K562 (cell line): ENCODE measurements around the gene ABAT. TPM values are rescaled to one million over a fixed set of nuclear protein-coding genes. Genes with fewer than 3 reads are reported as not detected.

ENCODE experiments used
- ATAC-seq: fragments of 200-7000 bp; cut with Tn5 transposase; 3 replicates; pipeline ENCODE4 v1.9.1; 2020; ENCODE audit warnings: moderate library complexity
- BruUV-seq: library from RNA; stranded (reverse); fragments of 400-500 nt; replicated peaks from 2 replicates; lab custom pipeline; 2021; lab: Mats Ljungman, UMichigan
- CTCF ChIA-PET: fragments of 300-600 bp; formaldehyde crosslinking; extraction: SDS; loops from one replicate; lab custom pipeline; 2021; ENCODE audit warnings: low intra/inter-chr PET ratio; lab: Yijun Ruan, JAX
- POLR2A ChIA-PET: fragments of 300-600, 350-650 bp; sonication (Branson Sonifier 250); formaldehyde crosslinking; extraction: SDS; loops from one replicate; lab custom pipeline; 2021; ENCODE audit warnings: antibody characterized with exemption, inconsistent platforms; lab: Yijun Ruan, JAX
- DNase-seq, 4 experiments: peaks; one replicate each; pipeline versions ENCODE4 v3.0.0 to v3.0.0-alpha.2; 2011 to 2018; ENCODE audit warnings: low spot score in 3 of 4, mixed read lengths in 3 of 4; ENCODE audit errors: extremely low read depth in 1 of 4
- FAIRE-seq: peaks from 2 replicates; lab custom pipeline; 2011; peaks lifted over from hg19 to GRCh38; lab: Jason Lieb, UNC
- H2AFZ ChIP-seq: 2 replicates; pipeline ENCODE4 v1.6.0; 2011; ENCODE audit warnings: low read depth, low read length, control low read depth, inconsistent platforms
- H3K27ac ChIP-seq: fragments of 200-600 bp; 3 replicates; pipeline ENCODE4 v1.8.0; 2011; ENCODE audit warnings: low read depth, mild to moderate bottlenecking, control low read depth, inconsistent platforms, low read length, moderate library complexity, mixed read lengths; ENCODE audit errors: extremely low read depth
- H3K27me3 ChIP-seq, 2 experiments: fragments of 300-600 bp in 1 of 2; 2 replicates in 1 of 2; 3 replicates in 1 of 2; pipeline versions ENCODE4 v1.6.0 to v1.8.0; 2011; ENCODE audit warnings: inconsistent platforms in 2 of 2, low read length in 2 of 2, mild to moderate bottlenecking in 1 of 2, mixed read lengths in 1 of 2, moderate library complexity in 1 of 2; ENCODE audit not compliant: control insufficient read depth in 2 of 2, insufficient read depth in 2 of 2
- H3K36me3 ChIP-seq: fragments of 300-600 bp; 3 replicates; pipeline ENCODE4 v1.8.0; 2011; ENCODE audit warnings: mild to moderate bottlenecking, low read length, inconsistent platforms; ENCODE audit not compliant: control insufficient read depth, insufficient read depth
- H3K4me1 ChIP-seq, 2 experiments: fragments of 200-600 bp in 1 of 2; replicated peaks in 1 of 2; 2 replicates in 1 of 2; 3 replicates in 1 of 2; pipeline versions ENCODE4 v1.5.1 to v1.8.0; 2011; ENCODE audit warnings: inconsistent platforms in 2 of 2, low read length in 2 of 2, mild to moderate bottlenecking in 1 of 2, mixed read lengths in 1 of 2, moderate library complexity in 1 of 2; ENCODE audit not compliant: control insufficient read depth in 2 of 2, insufficient read depth in 2 of 2
- H3K4me2 ChIP-seq: 2 replicates; pipeline ENCODE4 v1.6.1; 2011; ENCODE audit warnings: low read length, control low read depth, inconsistent platforms, mixed read lengths; ENCODE audit not compliant: insufficient read depth
- H3K4me3 ChIP-seq: fragments of 200-600 bp; sonication (generic), shearing (Covaris generic); 2 replicates; pipeline ENCODE4 v1.5.1; 2016; ENCODE audit warnings: control low read depth, inconsistent platforms
- H3K79me2 ChIP-seq: fragments of 200-600 bp; 3 replicates; pipeline ENCODE4 v1.8.0; 2011; ENCODE audit warnings: low read length, inconsistent platforms; ENCODE audit not compliant: control insufficient read depth, insufficient read depth
- H3K9ac ChIP-seq, 2 experiments: 2 replicates each; pipeline versions ENCODE4 v1.6.0 to v1.6.1; 2011; ENCODE audit warnings: low read depth in 2 of 2, low read length in 2 of 2, control low read depth in 1 of 2, inconsistent platforms in 1 of 2, mild to moderate bottlenecking in 1 of 2, mixed read lengths in 1 of 2; ENCODE audit not compliant: insufficient read depth in 1 of 2
- H3K9me1 ChIP-seq: one replicate; pipeline ENCODE4 v1.6.0; 2011; ENCODE audit warnings: inconsistent platforms, mild to moderate bottlenecking, low read length, moderate library complexity; ENCODE audit not compliant: control insufficient read depth, insufficient read depth
- H3K9me3 ChIP-seq: replicated peaks from 2 replicates; pipeline ENCODE4 v1.5.1; 2011; ENCODE audit warnings: low read depth, low read length, inconsistent platforms; ENCODE audit not compliant: control insufficient read depth, insufficient read depth
- H4K20me1 ChIP-seq: replicated peaks from 2 replicates; pipeline ENCODE4 v1.6.1; 2011; ENCODE audit warnings: low read length, inconsistent platforms, mixed read lengths; ENCODE audit not compliant: control insufficient read depth, insufficient read depth
- C11orf30 ChIP-seq: fragments of 450-650 bp; IDR thresholded peaks from 2 replicates; pipeline ENCODE4 v1.6.1; 2016; ENCODE audit warnings: low read depth, mild to moderate bottlenecking
- DPF2 ChIP-seq: fragments of 450-650 bp; IDR thresholded peaks from 2 replicates; pipeline ENCODE4 v1.6.1; 2016
- EGR1 ChIP-seq: fragments of 450-650 bp; conservative IDR thresholded peaks from 2 replicates; pipeline ENCODE4 v1.6.1; 2017; ENCODE audit warnings: mild to moderate bottlenecking
- ETS2 ChIP-seq: IDR thresholded peaks from 2 replicates; pipeline ENCODE4 v1.6.1; 2016; ENCODE audit warnings: borderline replicate concordance, missing genetic modification characterization, mild to moderate bottlenecking, moderate library complexity, missing compliant biosample characterization; ENCODE audit not compliant: poor library complexity, severe bottlenecking
- GTF2F1 ChIP-seq: IDR thresholded peaks from 2 replicates; pipeline ENCODE4 v1.6.1; 2011; ENCODE audit warnings: low read depth, low read length, improper control_type of control experiment
- HINFP ChIP-seq: fragments of 450-650 bp; conservative IDR thresholded peaks from 2 replicates; pipeline ENCODE4 v1.6.1; 2016; ENCODE audit warnings: missing genetic modification characterization, low read depth, mild to moderate bottlenecking, control low read depth, missing compliant biosample characterization
- ILF3 ChIP-seq: fragments of 450-650 bp; IDR thresholded peaks from 2 replicates; pipeline ENCODE4 v1.6.1; 2018; ENCODE audit warnings: antibody characterized with exemption, mild to moderate bottlenecking, moderate library complexity, borderline replicate concordance
- PCBP1 ChIP-seq: fragments of 200-400 bp; formaldehyde crosslinking; IDR thresholded peaks from 2 replicates; pipeline ENCODE4 v1.6.1; 2018; ENCODE audit warnings: mild to moderate bottlenecking, low read depth, low read length; ENCODE audit not compliant: poor library complexity, severe bottlenecking
- RB1 ChIP-seq: fragments of 450-650 bp; IDR thresholded peaks from 2 replicates; pipeline ENCODE4 v1.6.1; 2017; ENCODE audit warnings: low read depth, mild to moderate bottlenecking
- SMC3 ChIP-seq: conservative IDR thresholded peaks from 2 replicates; pipeline ENCODE4 v1.6.1; 2011; ENCODE audit warnings: low read depth, low read length, improper control_type of control experiment; ENCODE audit not compliant: insufficient read depth
- ZBTB9 ChIP-seq: fragments of 450-650 bp; formaldehyde crosslinking; IDR thresholded peaks from 2 replicates; pipeline ENCODE4 v1.4.0; 2020; ENCODE audit warnings: mild to moderate bottlenecking, moderate library complexity
- ZKSCAN1 ChIP-seq: fragments of 150-350 bp; IDR thresholded peaks from 2 replicates; pipeline ENCODE4 v1.6.1; 2016; ENCODE audit warnings: low read depth, low read length
- ZNF121 ChIP-seq: sonication (generic); formaldehyde crosslinking; conservative IDR thresholded peaks from 2 replicates; pipeline ENCODE4 v1.8.0; 2022; ENCODE audit warnings: missing genetic modification reagents
- WGBS: fragments of 100-300 bp; shearing (Covaris generic); methylation state at CpG from one replicate; pipeline ENCODE4 v1.1.6; 2016; ENCODE audit warnings: low coverage, mixed read lengths; ENCODE audit not compliant: insufficient coverage; ENCODE audit errors: missing lambda C conversion rate; 5-methylcytosine and 5-hydroxymethylcytosine counted together
- in situ Hi-C: fragments of 300-500 bp; cut with MboI; formaldehyde crosslinking; loops from 4 replicates; pipeline ENCODE4 v1.15.0; 2018; ENCODE audit warnings: inconsistent platforms, mixed read lengths
- intact Hi-C: fragments of 100-400 bp; cut with micrococcal nuclease; formaldehyde crosslinking; loops from 2 replicates; pipeline ENCODE4 v1.14.2; 2022
- polyA plus RNA-seq, 8 experiments: library from polyadenylated mRNA; depleted of rRNA in 4 of 8; stranded (reverse) in 5 of 8; unstranded in 3 of 8; fragments of >200 nt; fragmentation: Nextera tagmentation in 2 of 8; fragmentation: Illumina TruSeq in 1 of 8; extraction: Ambion mirVana in 2 of 8; extraction: Trizol in 1 of 8; gene quantifications; 2 replicates each; pipeline versions ENCODE4 v1.2.1 to v1.2.3, GENCODE V29; 2011 to 2014; ENCODE audit warnings: inconsistent platforms in 1 of 8, missing spikeins in 1 of 8
- total RNA-seq, 7 experiments: library from RNA; depleted of rRNA in 6 of 7; stranded (reverse); fragments of >200 nt in 6 of 7; fragmentation: Illumina TruSeq in 2 of 7; extraction: Trizol in 2 of 7; gene quantifications; 2 replicates each; pipeline versions ENCODE4 v1.2.1 to v1.2.3, GENCODE V29; 2011 to 2021; ENCODE audit warnings: low replicate concordance in 1 of 7

ABAT gene
- total and polyA plus RNA-seq, 9 of the 15 experiments (the other 6 are each of a cell fraction or from before 2014, with no cell fraction given) = 0.01 to 0.49 (median 0.10) TPM

GRCh38 chr16:8686879-8687278 is 12.5 kb downstream of the ABAT start:
- Histone ChIP-seq H3K79me2 (no peaks in the 10 kb centered on the region), H3K9me3 (peaks cover 6% of the 10 kb centered on the region; the same call in 1 of the 2 replicates), H3K27me3 (peaks cover 7 to 32% of the 10 kb centered on the region in 2 experiments; a peak in 4 of 5 replicates), H3K36me3 (no peaks in the 10 kb centered on the region), H3K4me3 (no peak overlapping the region), H3K27ac (no peak overlapping the region)
- no peak for FAIRE-seq
- CTCF ChIA-PET = no interaction called here
- in situ Hi-C loops = no loop called here
- no peak for TF ChIP-seq ZBTB9 (CRISPR knock-in tag)
- no peak for TF ChIP-seq ILF3
- TF ChIP-seq PCBP1 = no peak
- no peak for TF ChIP-seq C11orf30
- TF ChIP-seq EGR1 = no peak
- no peak for TF ChIP-seq GTF2F1
- TF ChIP-seq ZNF121 (CRISPR knock-in tag) = no peak
- no peak for TF ChIP-seq ZKSCAN1
- TF ChIP-seq DPF2 = no peak
- no peak for TF ChIP-seq RB1
- no peak for TF ChIP-seq SMC3
- no peak for TF ChIP-seq ETS2 (tag)
- TF ChIP-seq HINFP (tag) = no peak
- TF ChIP-seq, all 486 proteins: peak for 0
- Histone ChIP-seq H3K9ac (no peak overlapping the region), H3K9me1 (no peaks in the 10 kb centered on the region), H2AFZ (no peak overlapping the region), H3K4me2 (no peak overlapping the region), H4K20me1 (no peaks in the 10 kb centered on the region), H3K4me1 (no peaks in the 10 kb centered on the region)
- POLR2A ChIA-PET = interaction anchor here (0.6 kb wide), 1 partner anchor 13 kb away, joined by 3 read pairs; no protein-coding TSS in a partner anchor
- DNase-seq = no peak
- BruUV-seq = no TSS peak
- WGBS = 6% methylated on average over 9 of the region's 9 CpGs
- no peak for ATAC-seq
- intact Hi-C loops = no loop called here
